Liver (tissue), 9 donors: ENCODE results near the gene FRMPD4. TPM values are rescaled to one million over a fixed set of nuclear protein-coding genes. Genes with fewer than 3 reads are reported as not detected.

Source experiments
- DNase-seq: peaks from one replicate; pipeline ENCODE4 v3.0.0-alpha.2; 2017; ENCODE audit warnings: low spot score
- H3K27ac ChIP-seq, 2 donors: one replicate each; pipeline ENCODE4 v1.7.0; 2013; ENCODE audit warnings: inconsistent platforms in 2 of 2, low read length in 2 of 2, control low read depth in 1 of 2, low read depth in 1 of 2, mild to moderate bottlenecking in 1 of 2
- H3K27me3 ChIP-seq, 4 donors: one replicate each; pipeline versions ENCODE4 v1.6.1 to v1.7.0; 2013; ENCODE audit warnings: low read length in 3 of 4, inconsistent platforms in 1 of 4, mild to moderate bottlenecking in 1 of 4, moderate library complexity in 1 of 4; ENCODE audit not compliant: control insufficient read depth in 4 of 4, insufficient read depth in 4 of 4
- H3K36me3 ChIP-seq, 4 donors: one replicate each; pipeline versions ENCODE4 v1.6.1 to v1.7.0; 2013; ENCODE audit warnings: low read length in 3 of 4, mild to moderate bottlenecking in 3 of 4, low read depth in 1 of 4, moderate library complexity in 1 of 4; ENCODE audit not compliant: control insufficient read depth in 4 of 4, insufficient read depth in 3 of 4
- H3K4me1 ChIP-seq, 4 donors: one replicate each; pipeline versions ENCODE4 v1.6.1 to v1.7.0; 2013; ENCODE audit warnings: low read length in 3 of 4, mild to moderate bottlenecking in 3 of 4, moderate library complexity in 1 of 4; ENCODE audit not compliant: control insufficient read depth in 4 of 4, insufficient read depth in 4 of 4
- H3K4me3 ChIP-seq, 3 donors: one replicate each; pipeline versions ENCODE4 v1.6.1 to v1.7.0; 2013; ENCODE audit warnings: low read length in 3 of 3, control low read depth in 1 of 3, low read depth in 1 of 3, mild to moderate bottlenecking in 1 of 3
- H3K9ac ChIP-seq, 2 donors: one replicate each; pipeline ENCODE4 v1.7.0; 2013; ENCODE audit warnings: low read length in 2 of 2, mild to moderate bottlenecking in 2 of 2, moderate library complexity in 2 of 2, control low read depth in 1 of 2, low read depth in 1 of 2
- H3K9me3 ChIP-seq, 4 donors: one replicate each; pipeline versions ENCODE4 v1.6.1 to v1.7.0; 2013; ENCODE audit warnings: low read length in 3 of 4; ENCODE audit not compliant: control insufficient read depth in 4 of 4
- CTCF ChIP-seq: fragments of 150-350 bp; IDR thresholded peaks from 2 replicates; pipeline ENCODE4 v1.5.1; 2017; ENCODE audit warnings: improper control_type of control experiment, low read depth, low read length; ENCODE audit not compliant: missing input control
- EGR1 ChIP-seq, 2 donors: IDR thresholded peaks; 2 replicates each; pipeline ENCODE4 v1.6.1; 2016 to 2018; ENCODE audit warnings: antibody characterized with exemption in 2 of 2, low read depth in 2 of 2
- FOXA2 ChIP-seq: IDR thresholded peaks from 2 replicates; pipeline ENCODE4 v1.6.1; 2016; ENCODE audit warnings: antibody characterized with exemption
- HNF4G ChIP-seq: IDR thresholded peaks from 2 replicates; pipeline ENCODE4 v1.6.1; 2016; ENCODE audit warnings: antibody characterized with exemption
- JUND ChIP-seq, 2 donors: IDR thresholded peaks; 2 replicates each; pipeline ENCODE4 v1.6.1; 2016; ENCODE audit warnings: antibody characterized with exemption in 2 of 2
- SP1 ChIP-seq: IDR thresholded peaks from 2 replicates; pipeline ENCODE4 v1.6.1; 2018; ENCODE audit warnings: antibody characterized with exemption, mild to moderate bottlenecking
- WGBS: extraction: QIAGEN DNeasy Blood & Tissue Kit; methylation state at CpG from one replicate; pipeline ENCODE4 v1.1.7; 2013; 5-methylcytosine and 5-hydroxymethylcytosine counted together
- polyA plus RNA-seq, 2 donors: library from polyadenylated mRNA; stranded (reverse) in 1 of 2; unstranded in 1 of 2; fragments of 200-250 nt in 1 of 2; fragments of >200 nt in 1 of 2; fragmentation: Nextera tagmentation in 1 of 2; extraction: Ambion mirVana in 1 of 2; gene quantifications; one replicate each; pipeline versions ENCODE4 v1.2.1 to v1.2.3, GENCODE V29; 2013 to 2015
- total RNA-seq, 2 donors: library from RNA; depleted of rRNA; stranded (reverse); fragments of >200 nt; gene quantifications; one replicate each; pipeline ENCODE4 v1.2.3, GENCODE V29; 2014
- TF ChIP-seq, protein P1 (sequence below): IDR thresholded peaks from 2 replicates; pipeline ENCODE4 v1.6.1; 2016; ENCODE audit warnings: antibody characterized with exemption
- TF ChIP-seq, protein P2 (sequence below): IDR thresholded peaks from 2 replicates; pipeline ENCODE4 v1.6.1; 2016; ENCODE audit warnings: antibody characterized with exemption, mild to moderate bottlenecking
- TF ChIP-seq, protein P3 (sequence below): IDR thresholded peaks from 2 replicates; pipeline ENCODE4 v1.6.1; 2016; ENCODE audit warnings: antibody characterized with exemption
- donor health status: healthy.
- donor health status: healthy.
- donor health status: healthy.
- donor health status: healthy.
- donor health status: healthy.

FRMPD4 gene
- total and polyA plus RNA-seq, 4 donors, result 0.01 to 0.08 (median 0.03) TPM; not detected in 1

DNA sequence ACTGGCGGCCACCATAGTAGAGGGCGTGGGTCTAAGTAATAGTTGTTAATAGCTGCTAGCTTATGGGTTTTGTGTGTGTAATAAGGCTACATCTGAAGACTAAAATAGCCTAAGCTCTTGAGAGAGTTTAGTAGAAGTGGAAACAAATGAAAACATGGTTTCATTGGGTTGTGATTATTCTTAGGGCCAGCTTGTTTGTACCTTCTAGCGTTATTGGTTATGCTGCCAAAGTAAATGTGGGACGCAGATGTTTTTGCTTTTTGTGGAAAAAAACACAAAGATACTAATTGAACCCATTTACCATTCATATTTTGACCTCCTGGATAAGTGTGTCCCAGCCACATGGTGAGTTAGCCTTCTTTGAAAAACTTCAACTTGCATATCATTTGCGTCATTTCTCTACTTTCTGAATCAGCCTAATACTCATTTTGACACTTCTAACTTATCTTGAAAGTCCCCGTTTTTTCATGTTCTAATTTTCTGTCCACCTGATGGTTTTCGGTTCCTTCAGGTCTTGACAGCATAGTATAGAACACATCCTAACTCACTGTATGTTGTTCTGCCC lies 305.3 kb downstream of the FRMPD4 start (continued):
- TF ChIP-seq, protein P1, sequence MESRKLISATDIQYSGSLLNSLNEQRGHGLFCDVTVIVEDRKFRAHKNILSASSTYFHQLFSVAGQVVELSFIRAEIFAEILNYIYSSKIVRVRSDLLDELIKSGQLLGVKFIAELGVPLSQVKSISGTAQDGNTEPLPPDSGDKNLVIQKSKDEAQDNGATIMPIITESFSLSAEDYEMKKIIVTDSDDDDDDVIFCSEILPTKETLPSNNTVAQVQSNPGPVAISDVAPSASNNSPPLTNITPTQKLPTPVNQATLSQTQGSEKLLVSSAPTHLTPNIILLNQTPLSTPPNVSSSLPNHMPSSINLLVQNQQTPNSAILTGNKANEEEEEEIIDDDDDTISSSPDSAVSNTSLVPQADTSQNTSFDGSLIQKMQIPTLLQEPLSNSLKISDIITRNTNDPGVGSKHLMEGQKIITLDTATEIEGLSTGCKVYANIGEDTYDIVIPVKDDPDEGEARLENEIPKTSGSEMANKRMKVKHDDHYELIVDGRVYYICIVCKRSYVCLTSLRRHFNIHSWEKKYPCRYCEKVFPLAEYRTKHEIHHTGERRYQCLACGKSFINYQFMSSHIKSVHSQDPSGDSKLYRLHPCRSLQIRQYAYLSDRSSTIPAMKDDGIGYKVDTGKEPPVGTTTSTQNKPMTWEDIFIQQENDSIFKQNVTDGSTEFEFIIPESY, result no peak
- TF ChIP-seq SP1, result no peak

DNA sequence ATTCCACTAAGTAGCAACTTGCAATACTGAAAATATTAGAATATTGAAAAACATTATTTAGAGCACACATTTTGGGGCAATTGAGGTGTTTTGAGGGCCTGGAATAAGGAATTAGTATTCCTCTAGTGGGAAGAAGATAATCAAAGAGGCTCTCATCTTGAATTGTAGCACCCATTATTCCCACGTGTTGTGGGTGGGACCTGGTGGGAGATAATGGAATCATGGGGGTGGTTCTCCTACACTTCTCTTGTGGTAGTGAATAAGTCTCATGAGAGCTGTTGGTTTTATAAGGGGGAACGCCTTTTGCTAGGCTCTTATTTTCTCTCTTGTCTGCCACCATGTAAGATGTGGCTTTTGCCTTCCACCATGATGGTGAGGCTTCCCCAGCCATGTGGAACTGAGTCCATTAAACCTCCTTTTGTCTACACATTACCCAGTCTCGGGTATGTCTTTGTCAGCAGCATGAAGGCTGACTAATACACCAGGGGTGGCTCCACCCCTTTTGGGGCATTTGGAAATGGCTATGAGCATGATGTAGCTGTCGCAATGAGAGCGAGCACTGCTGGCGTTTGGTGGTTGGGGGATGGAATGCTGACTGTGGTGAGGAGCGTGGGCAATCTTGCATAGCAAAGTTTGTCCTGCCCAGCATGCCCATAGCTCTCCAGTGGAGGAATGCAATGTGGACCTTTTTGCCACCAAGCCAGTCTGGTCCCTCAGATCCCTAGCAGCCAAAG lies 308.2 kb downstream of the FRMPD4 start:
- Histone ChIP-seq H3K9ac (no peak overlapping the region), H3K27me3 (no peaks in the 10 kb centered on the region), H3K4me3 (no peak overlapping the region), H3K36me3 (no peaks in the 10 kb centered on the region), H3K27ac (no peak overlapping the region), H3K9me3 (peaks cover 0 to 2% (median 0%) of the 10 kb centered on the region in 4 donors), H3K4me1 (no peaks in the 10 kb centered on the region)
- TF ChIP-seq, protein P2, sequence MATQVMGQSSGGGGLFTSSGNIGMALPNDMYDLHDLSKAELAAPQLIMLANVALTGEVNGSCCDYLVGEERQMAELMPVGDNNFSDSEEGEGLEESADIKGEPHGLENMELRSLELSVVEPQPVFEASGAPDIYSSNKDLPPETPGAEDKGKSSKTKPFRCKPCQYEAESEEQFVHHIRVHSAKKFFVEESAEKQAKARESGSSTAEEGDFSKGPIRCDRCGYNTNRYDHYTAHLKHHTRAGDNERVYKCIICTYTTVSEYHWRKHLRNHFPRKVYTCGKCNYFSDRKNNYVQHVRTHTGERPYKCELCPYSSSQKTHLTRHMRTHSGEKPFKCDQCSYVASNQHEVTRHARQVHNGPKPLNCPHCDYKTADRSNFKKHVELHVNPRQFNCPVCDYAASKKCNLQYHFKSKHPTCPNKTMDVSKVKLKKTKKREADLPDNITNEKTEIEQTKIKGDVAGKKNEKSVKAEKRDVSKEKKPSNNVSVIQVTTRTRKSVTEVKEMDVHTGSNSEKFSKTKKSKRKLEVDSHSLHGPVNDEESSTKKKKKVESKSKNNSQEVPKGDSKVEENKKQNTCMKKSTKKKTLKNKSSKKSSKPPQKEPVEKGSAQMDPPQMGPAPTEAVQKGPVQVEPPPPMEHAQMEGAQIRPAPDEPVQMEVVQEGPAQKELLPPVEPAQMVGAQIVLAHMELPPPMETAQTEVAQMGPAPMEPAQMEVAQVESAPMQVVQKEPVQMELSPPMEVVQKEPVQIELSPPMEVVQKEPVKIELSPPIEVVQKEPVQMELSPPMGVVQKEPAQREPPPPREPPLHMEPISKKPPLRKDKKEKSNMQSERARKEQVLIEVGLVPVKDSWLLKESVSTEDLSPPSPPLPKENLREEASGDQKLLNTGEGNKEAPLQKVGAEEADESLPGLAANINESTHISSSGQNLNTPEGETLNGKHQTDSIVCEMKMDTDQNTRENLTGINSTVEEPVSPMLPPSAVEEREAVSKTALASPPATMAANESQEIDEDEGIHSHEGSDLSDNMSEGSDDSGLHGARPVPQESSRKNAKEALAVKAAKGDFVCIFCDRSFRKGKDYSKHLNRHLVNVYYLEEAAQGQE, result no peak
- TF ChIP-seq CTCF (no peak), EGR1 (IDR thresholded peaks at IDR 0.05; ENCODE audit: low read depth in 2 of 2) (no peak), FOXA2 (no peak), HNF4G (no peak), JUND (IDR thresholded peaks at IDR 0.05) (no peak), SP1 (no peak)
- TF ChIP-seq, protein P1, result no peak
- TF ChIP-seq, protein P3, sequence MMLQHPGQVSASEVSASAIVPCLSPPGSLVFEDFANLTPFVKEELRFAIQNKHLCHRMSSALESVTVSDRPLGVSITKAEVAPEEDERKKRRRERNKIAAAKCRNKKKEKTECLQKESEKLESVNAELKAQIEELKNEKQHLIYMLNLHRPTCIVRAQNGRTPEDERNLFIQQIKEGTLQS, result no peak
- no peak for DNase-seq
- 76% methylated on average over 7 of the region's 7 CpGs for WGBS
